NCI-H146 treated with DMSO at 0.1 percent for 48 hours (cell line): ENCODE results near the gene SORCS2.

Experiments used
- DNase-seq: peaks from one replicate; lab custom pipeline; 2025; ENCODE audit not compliant: unreplicated experiment; lab: John Stamatoyannopoulos, UW

Gene SORCS2

GRCh38 chr4:7461230-7461629, 268.9 kb downstream of the SORCS2 start:
- no peak for DNase-seq

- no peak for DNase-seq
These were observed 270.2 kb downstream of the SORCS2 start for GRCh38 chr4:7462509-7462971.

GRCh38 chr4:7463566-7464258, 271.4 kb downstream of the SORCS2 start:
- DNase-seq, result no peak

GRCh38 chr4:7464259-7464655, 271.9 kb downstream of the SORCS2 start:
- no peak for DNase-seq

GRCh38 chr4:7465017-7465416, 272.7 kb downstream of the SORCS2 start:
- DNase-seq, result no peak

GRCh38 chr4:7466215-7466614, 273.9 kb downstream of the SORCS2 start:
- no peak for DNase-seq

GRCh38 chr4:7466904-7467303, 274.6 kb downstream of the SORCS2 start:
- DNase-seq, result no peak

GRCh38 chr4:7467471-7467870, 275.1 kb downstream of the SORCS2 start:
- DNase-seq, result no peak

- DNase-seq, result no peak
These were observed 276.7 kb downstream of the SORCS2 start for GRCh38 chr4:7469023-7469422.

- DNase-seq, result no peak
These were observed 277.8 kb downstream of the SORCS2 start for GRCh38 chr4:7470111-7470510.

GRCh38 chr4:7470522-7471128, 278.3 kb downstream of the SORCS2 start:
- no peak for DNase-seq

GRCh38 chr4:7472442-7473013, 280.2 kb downstream of the SORCS2 start:
- no peak for DNase-seq

- no peak for DNase-seq
These were observed 280.7 kb downstream of the SORCS2 start for GRCh38 chr4:7473081-7473480.

GRCh38 chr4:7474320-7474719, 282.0 kb downstream of the SORCS2 start:
- no peak for DNase-seq

GRCh38 chr4:7475207-7475606, 282.9 kb downstream of the SORCS2 start:
- DNase-seq, result no peak

GRCh38 chr4:7476820-7477219, 284.5 kb downstream of the SORCS2 start:
- DNase-seq, result no peak

GRCh38 chr4:7477695-7478094, 285.4 kb downstream of the SORCS2 start:
- no peak for DNase-seq

GRCh38 chr4:7478665-7479064, 286.3 kb downstream of the SORCS2 start:
- no peak for DNase-seq

- no peak for DNase-seq
These were observed 288.1 kb downstream of the SORCS2 start for GRCh38 chr4:7480423-7480822.

GRCh38 chr4:7481227-7481626, 288.9 kb downstream of the SORCS2 start:
- DNase-seq, result no peak

GRCh38 chr4:7485096-7485495, 292.8 kb downstream of the SORCS2 start:
- no peak for DNase-seq

- DNase-seq, result no peak
These were observed 293.8 kb downstream of the SORCS2 start for GRCh38 chr4:7486101-7486500.
